Uterus (tissue), 4 donors: ENCODE results near the gene CMC2. TPM values are rescaled to one million over a fixed set of nuclear protein-coding genes. Genes with fewer than 3 reads are reported as not detected.
A peak's percentile ranks its signal among the peaks of the same experiment; 100 is the strongest.

Source experiments
- DNase-seq, 2 donors: peaks; one replicate each; pipeline ENCODE4 v3.0.0-alpha.2; 2019 to 2020
- H3K27ac ChIP-seq, 2 donors: fragments of 200-600 bp; sonication (generic); 1 replicate in 1 of 2; 2 replicates in 1 of 2; pipeline ENCODE4 v1.5.1; 2016 to 2018
- H3K27me3 ChIP-seq, 2 donors: fragments of 200-600 bp; sonication (generic); one replicate each; pipeline ENCODE4 v1.5.1; 2018 to 2019; ENCODE audit warnings: control low read depth in 1 of 2
- H3K36me3 ChIP-seq, 2 donors: fragments of 200-600 bp; sonication (generic); one replicate each; pipeline ENCODE4 v1.5.1; 2019; ENCODE audit warnings: control low read depth in 1 of 2
- H3K4me1 ChIP-seq, 2 donors: fragments of 200-600 bp; sonication (generic); one replicate each; pipeline ENCODE4 v1.5.1; 2018 to 2019; ENCODE audit warnings: control low read depth in 1 of 2
- H3K4me3 ChIP-seq, 2 donors: fragments of 200-600 bp; sonication (generic); 1 replicate in 1 of 2; 2 replicates in 1 of 2; pipeline ENCODE4 v1.5.1; 2018 to 2019; ENCODE audit warnings: mild to moderate bottlenecking in 1 of 2
- H3K9me3 ChIP-seq, 2 donors: fragments of 200-600 bp; sonication (generic); one replicate each; pipeline ENCODE4 v1.5.1; 2019; ENCODE audit warnings: control low read depth in 1 of 2
- CTCF ChIP-seq, 4 experiments: fragments of 200-600 bp in 2 of 4; fragments of 450-650 bp in 2 of 4; sonication (generic) in 2 of 4; IDR thresholded peaks; one replicate each; pipeline ENCODE4 v1.5.1; 2016 to 2019; ENCODE audit warnings: antibody characterized with exemption in 4 of 4, mild to moderate bottlenecking in 2 of 4, moderate library complexity in 1 of 4
- POLR2A ChIP-seq, 2 donors: fragments of 450-650 bp; IDR thresholded peaks; one replicate each; pipeline ENCODE4 v1.6.1; 2016; ENCODE audit warnings: antibody characterized with exemption in 2 of 2, mild to moderate bottlenecking in 1 of 2, moderate library complexity in 1 of 2
- intact Hi-C: fragments of 100-400 bp; cut with DNase I; formaldehyde crosslinking; loops from one replicate; pipeline ENCODE4 v1.15.1; 2023; ENCODE audit warnings: low total_unique reads
- total RNA-seq, 4 donors: library from RNA; depleted of rRNA in 3 of 4; stranded (reverse); fragments of >200 nt in 3 of 4; gene quantifications; one replicate each; pipeline versions ENCODE4 v1.1.0 to v1.2.4, GENCODE V29; 2014 to 2023
- donor health status: DM: yes; HTN: yes; CAD: no.

Gene CMC2
- total RNA-seq, 4 donors from 2014 or later = 1.5 to 204 (median 23.6) TPM

- Histone ChIP-seq H3K27me3 (no peaks in the 10 kb centered on the region), H3K9me3 (no peaks in the 10 kb centered on the region), H3K36me3 (no peaks in the 10 kb centered on the region), H3K27ac (peak overlapping the region in 1 of 2 donors; percentile 20), H3K4me3 (no peak overlapping the region), H3K4me1 (no peaks in the 10 kb centered on the region)
- TF ChIP-seq POLR2A (IDR thresholded peaks at IDR 0.05) = no peak
- TF ChIP-seq CTCF (IDR thresholded peaks at IDR 0.05) = no peak
- intact Hi-C loops = no loop called here
- no peak for DNase-seq
Measured at GRCh38 chr16:80996688-80997138, 10.0 kb downstream of the CMC2 start.

GRCh38 chr16:80994451-80994850 is 12.2 kb downstream of the CMC2 start:
- no peaks in the 10 kb centered on the region for H3K9me3 ChIP-seq
- no peaks in the 10 kb centered on the region for H3K4me1 ChIP-seq
- H3K4me3 ChIP-seq = no peak overlapping the region
- H3K27ac ChIP-seq = no peak overlapping the region
- no peak for DNase-seq
- no peaks in the 10 kb centered on the region for H3K36me3 ChIP-seq
- TF ChIP-seq POLR2A (IDR thresholded peaks at IDR 0.05) (no peak), CTCF (IDR thresholded peaks at IDR 0.05) (no peak)
- H3K27me3 ChIP-seq = no peaks in the 10 kb centered on the region
- intact Hi-C loops = no loop called here

- Histone ChIP-seq H3K4me1 (no peaks in the 10 kb centered on the region), H3K9me3 (no peaks in the 10 kb centered on the region), H3K4me3 (no peak overlapping the region), H3K27me3 (no peaks in the 10 kb centered on the region), H3K36me3 (no peaks in the 10 kb centered on the region), H3K27ac (no peak overlapping the region)
- intact Hi-C loops = no loop called here
- no peak for DNase-seq
- no peak for TF ChIP-seq CTCF (IDR thresholded peaks at IDR 0.05)
- TF ChIP-seq POLR2A (IDR thresholded peaks at IDR 0.05) = no peak
Measured at GRCh38 chr16:80993834-80994233, 12.9 kb downstream of the CMC2 start.

GRCh38 chr16:80993307-80993706 is 13.4 kb downstream of the CMC2 start:
- TF ChIP-seq CTCF (IDR thresholded peaks at IDR 0.05) = no peak
- TF ChIP-seq POLR2A (IDR thresholded peaks at IDR 0.05) = no peak
- Histone ChIP-seq H3K36me3 (no peaks in the 10 kb centered on the region), H3K9me3 (no peaks in the 10 kb centered on the region), H3K4me3 (no peak overlapping the region), H3K27ac (peak overlapping the region in 1 of 2 donors; percentile 23), H3K27me3 (no peaks in the 10 kb centered on the region), H3K4me1 (no peaks in the 10 kb centered on the region)
- intact Hi-C loops = no loop called here
- no peak for DNase-seq

- TF ChIP-seq POLR2A (IDR thresholded peaks at IDR 0.05) (no peak), CTCF (IDR thresholded peaks at IDR 0.05) (no peak)
- peak overlapping the region in 1 of 2 donors; percentile 23 for H3K27ac ChIP-seq
- DNase-seq = no peak
- H3K36me3 ChIP-seq = no peaks in the 10 kb centered on the region
- no peaks in the 10 kb centered on the region for H3K27me3 ChIP-seq
- no peak overlapping the region for H3K4me3 ChIP-seq
- no peaks in the 10 kb centered on the region for H3K4me1 ChIP-seq
- H3K9me3 ChIP-seq = no peaks in the 10 kb centered on the region
- intact Hi-C loops = no loop called here
Measured at GRCh38 chr16:80992676-80993293, 13.9 kb downstream of the CMC2 start.
